GM19023 (cell line): Measurements from ENCODE around the gene ADAM12.
"Not testable (repeated sequence)": the region's sequence is repeated elsewhere in the genome, so short reads cannot be mapped to it uniquely, and the experiment has no call there.

Source experiments
- ATAC-seq: cut with Tn5 transposase; IDR thresholded peaks from one replicate; pipeline ENCODE4 v1.9.1; 2021; ENCODE audit warnings: mild to moderate bottlenecking, moderate library complexity; ENCODE audit not compliant: unreplicated experiment

ADAM12 gene

DNA sequence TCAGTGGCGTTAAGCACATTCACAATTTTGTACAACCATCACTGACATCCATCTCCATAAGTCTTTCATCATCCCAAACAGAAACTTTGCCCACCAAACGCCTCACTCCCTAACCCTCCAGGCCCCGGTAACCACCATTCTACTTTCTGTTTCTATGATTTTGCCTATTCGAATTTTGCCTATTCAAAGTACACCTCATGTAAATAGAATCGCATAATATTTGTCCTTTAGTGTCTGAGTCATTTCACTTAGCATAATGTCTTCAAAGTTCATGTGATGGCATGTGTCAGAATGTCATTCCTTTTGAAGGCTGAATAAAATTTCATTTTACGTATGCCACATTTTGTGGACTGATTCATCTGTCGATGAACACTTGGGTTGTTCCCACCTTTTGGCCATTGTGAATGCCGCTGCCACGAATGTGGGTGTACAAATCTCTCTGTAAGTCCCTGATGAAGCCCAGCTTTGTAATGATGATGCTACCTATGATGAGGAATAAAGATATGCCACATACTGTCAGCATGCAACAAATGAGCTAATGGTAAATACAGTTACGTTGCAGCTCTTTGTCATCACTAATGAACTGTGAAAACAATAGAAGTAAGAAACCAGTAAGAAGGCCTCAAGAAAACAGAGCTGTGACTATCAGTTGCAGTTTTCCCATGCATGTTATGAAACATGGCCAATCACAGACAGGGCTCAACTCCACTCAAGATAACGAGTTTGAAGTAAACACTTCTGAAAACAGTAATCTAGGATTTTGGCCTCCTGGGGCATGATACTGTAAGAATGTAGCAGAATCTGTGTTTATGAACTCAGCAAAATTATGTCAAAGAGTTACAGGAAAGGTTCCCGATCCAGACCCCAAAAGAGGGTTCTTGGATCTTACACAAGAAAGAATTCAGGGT is 120.0 kb downstream of the ADAM12 start:
- no peak for ATAC-seq

DNA sequence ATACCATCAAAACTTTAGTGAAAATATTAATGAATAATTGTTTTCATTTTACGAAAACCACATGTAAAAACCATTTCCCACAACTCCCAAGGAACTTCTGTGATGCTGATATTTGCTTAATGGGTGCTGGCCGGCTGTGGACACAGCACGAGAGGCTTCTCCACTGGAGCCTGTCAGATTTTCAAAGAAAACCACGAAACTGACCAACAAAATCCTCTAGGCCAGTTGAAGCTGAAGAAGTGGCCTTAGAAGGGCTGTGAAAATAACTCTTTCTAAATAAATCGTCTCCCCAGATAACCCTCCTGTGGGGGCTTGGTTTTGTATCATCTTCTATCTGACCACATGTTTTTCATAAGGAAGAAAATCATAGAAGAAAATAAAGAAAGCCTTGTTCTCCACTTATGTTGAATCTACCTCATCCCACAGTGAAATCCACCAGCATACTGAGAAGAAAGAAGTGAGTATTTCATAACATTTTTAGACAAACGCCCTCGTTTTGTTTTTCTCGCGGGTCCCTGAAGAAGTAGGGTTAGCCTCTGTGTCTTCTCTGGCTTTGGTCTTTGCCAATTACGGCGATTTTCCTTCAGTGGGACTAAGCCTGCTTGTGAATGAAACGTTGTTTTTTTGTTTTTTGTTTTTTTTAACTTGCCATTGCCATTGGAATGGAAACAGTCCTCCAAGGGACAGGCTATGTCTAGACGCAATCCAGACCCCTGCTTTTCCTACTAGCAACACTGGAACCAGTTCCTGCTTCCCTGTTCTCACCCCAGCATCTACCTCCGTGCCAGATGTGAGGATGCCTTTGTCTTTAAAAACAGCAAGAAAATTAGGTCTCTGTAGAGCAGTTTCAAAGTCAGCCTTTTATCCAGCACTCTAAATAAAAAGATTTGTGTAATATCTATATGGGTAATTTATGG is 123.9 kb downstream of the ADAM12 start:
- ATAC-seq = no peak

DNA sequence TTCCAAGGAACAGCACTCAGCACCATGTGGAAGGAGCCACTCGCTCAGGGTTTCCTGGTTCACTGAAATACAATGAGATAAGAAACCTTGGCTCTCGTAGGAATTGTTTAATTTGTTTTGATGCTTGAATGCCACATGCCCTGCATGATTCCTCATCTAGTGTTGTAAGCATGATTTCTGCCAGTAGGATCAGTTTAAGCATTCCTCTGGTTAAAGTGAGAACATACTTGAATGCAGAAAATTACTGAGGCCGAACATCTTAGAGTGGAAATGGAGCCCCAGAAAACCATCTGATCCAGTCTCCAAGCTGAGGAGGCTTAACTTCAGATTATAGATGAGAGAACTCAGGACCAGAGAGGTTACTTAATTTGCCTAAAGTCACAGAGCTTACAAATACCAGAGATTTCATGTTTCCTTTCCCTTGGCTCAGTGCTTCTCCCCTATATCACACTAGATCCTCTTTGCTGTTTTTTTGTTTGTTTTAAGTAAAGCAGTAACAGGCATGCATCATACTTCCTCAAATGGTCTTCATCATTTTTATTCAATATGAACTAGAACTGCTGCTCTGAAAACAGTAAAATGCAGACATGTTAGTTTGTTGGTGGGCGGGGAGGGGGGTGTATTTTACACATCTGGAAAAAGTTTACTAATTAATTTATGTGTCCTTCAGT is 125.1 kb downstream of the ADAM12 start:
- no peak for ATAC-seq

DNA sequence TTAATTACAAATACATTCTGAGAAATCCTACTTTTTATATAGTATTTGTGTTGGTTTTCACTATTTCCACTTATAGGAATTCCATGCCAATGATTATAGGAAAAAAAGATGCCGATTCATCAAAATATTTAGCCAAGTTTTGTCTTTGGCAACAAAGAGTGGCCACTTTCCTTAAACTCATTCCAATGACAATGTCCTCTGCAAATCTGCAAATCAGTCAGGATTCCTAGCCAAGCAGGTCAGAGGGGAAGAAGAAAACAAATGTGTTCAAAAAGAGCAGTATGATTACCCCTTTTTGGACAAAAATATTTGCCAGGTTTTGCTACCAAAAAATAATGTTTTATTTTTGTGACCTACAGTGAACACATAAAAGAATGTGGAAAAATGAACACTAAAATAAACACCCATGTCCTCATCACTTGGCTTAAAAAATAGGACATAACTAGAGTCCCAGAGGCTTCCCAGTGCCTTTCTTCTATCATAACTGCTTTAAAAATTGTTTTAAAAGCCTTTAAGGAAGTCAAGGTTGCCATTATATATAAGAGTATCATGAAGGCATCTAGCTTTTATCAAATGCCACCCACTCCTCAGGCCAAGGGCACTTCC is 125.9 kb downstream of the ADAM12 start:
- ATAC-seq = no peak

DNA sequence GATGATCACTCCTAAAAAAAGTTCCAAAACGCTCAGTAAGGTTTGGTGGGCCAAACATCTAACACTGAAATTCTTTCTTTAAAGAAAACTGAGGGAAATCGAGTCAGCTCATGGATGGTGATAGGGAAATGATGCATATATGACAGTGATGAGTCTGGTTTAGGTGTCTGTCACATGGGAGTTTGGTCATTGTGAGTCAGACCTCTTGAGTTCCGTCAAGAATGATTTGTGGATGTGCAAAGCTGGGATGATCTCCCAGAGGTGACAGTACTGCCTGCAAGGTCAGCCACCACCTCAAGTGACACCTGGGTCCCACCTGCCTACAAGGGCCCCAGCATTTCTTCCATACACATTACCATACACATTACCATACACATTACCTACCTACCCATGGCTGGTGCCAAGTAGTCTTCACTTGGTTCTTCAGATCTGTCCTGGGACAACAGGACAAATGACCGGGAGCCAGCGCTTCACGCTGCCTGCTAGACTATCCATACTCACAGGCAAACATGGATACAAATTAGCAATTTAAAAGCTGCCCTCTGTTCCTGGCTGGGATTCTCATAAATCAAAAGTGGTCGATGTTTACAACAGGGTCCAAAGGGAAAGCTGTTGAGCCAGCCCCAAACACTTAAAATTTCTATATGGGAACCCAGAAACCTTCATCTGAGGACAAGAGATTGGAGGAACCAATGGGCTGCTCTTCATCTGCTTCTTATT is 128.4 kb downstream of the ADAM12 start:
- ATAC-seq = no peak

DNA sequence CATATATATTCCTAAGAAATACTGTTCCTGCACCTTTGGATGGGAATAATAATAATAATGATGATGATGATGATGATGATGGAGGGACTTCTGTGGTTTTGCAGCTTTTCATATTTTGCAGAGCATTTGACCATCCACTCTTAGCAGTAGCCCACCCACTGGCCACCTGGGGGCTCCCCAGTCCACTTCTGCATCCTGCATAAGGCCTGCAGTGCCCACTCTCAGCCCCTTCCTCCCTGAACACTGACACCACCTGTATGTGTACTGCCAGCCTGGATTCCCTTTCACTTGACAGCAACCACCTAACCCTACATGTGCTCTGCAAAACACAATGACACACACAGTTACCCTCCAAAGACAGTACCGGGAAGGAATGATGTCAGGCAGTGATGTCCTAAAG is 131.4 kb downstream of the ADAM12 start:
- no peak for ATAC-seq

DNA sequence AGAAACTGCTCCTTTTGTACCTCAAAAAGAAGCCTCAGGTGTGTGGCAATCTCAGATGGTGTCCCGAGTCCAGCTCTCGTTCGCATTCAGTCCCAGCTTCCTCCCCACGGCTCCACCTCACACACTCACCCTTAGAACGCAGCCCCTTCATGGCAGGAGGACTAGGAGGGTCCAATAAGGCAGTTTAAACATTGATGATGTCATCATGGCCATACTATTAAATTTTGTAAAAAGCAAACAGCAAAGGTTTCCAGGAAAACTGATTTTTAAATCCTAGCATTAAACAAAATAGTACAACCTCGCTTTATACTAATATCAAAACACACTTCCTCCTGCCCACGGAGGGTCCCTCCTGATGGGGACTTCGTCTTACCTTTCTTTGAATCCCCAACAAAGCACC is 133.0 kb downstream of the ADAM12 start:
- no peak for ATAC-seq

DNA sequence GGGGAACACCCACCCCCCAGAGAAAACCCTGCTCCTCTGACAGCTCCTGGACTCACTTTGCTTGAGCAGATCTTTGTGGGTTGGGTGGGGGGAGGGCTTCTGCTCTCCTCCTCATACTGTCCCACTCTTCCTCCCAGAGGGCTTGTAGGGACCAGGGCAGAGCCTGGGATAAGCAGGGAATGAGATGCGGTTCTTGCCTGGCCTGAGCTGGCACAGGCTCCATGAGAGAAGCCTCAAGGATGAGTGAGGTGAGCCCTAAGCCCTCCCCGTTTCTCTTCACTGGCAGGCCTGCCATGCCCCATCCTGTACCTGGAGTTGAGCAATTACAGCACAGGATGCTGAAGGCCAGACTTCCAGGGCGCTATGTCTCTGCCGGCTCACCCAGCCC is 134.7 kb downstream of the ADAM12 start:
- no peak for ATAC-seq

DNA sequence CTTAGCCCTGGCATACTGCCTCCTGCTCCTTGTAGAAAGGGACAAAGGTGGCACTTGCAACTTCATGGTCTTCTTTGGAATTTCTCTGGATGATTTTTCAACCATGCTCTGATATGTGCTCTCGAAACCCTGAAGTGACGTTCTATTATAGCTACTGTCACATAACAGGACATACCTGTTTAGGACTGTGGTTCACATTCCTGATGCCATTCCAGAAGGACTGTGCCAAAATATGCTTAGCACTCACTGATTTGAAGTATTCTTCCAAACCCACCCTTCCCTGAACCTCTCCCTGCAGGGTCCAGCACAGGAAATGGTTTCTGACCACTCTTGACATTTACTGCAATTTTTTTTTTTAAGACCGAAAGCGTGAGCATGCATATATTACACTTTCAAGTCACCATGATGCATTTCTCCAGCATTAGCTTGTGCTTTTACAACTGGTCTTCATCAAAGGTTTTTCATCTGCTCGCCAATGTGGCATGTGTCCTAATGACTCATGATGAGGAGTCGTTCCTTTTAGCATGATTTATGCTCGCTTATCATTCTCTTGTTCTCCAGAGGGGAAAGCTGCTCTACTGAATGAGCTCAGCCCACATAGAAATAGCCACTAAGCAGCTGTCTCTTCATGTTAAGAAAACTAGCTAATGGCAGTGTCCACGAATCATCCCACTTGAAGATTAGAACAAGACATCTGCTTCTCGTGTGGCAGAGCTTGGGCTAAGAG is 135.2 kb downstream of the ADAM12 start:
- ATAC-seq = no peak

DNA sequence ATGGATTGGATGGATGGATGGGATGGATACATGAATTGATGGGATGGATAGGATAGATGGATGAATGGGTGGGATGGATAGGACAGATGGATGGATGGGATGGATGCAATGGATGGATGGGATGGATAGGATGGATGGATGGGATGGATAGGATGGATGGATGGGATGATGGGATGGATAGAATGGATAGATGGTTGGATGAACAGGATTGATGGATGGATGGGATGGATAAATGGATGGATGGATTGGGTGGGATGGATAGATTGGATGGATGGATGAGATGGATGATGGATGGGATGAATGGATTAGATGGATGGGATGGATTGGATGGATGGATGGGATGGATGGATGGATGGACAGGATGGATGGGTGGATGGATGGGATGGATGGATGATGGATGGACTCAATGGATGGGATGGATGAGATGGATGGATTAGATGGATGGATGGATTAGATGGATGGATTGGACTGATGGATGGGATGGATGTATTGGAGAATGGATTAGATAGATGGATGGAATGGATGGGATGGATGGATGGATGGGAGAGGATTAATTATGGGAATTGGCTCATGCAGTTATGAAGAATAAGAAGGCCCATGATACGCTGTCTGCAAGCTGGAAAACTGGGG is 136.4 kb downstream of the ADAM12 start:
- ATAC-seq = no peak

DNA sequence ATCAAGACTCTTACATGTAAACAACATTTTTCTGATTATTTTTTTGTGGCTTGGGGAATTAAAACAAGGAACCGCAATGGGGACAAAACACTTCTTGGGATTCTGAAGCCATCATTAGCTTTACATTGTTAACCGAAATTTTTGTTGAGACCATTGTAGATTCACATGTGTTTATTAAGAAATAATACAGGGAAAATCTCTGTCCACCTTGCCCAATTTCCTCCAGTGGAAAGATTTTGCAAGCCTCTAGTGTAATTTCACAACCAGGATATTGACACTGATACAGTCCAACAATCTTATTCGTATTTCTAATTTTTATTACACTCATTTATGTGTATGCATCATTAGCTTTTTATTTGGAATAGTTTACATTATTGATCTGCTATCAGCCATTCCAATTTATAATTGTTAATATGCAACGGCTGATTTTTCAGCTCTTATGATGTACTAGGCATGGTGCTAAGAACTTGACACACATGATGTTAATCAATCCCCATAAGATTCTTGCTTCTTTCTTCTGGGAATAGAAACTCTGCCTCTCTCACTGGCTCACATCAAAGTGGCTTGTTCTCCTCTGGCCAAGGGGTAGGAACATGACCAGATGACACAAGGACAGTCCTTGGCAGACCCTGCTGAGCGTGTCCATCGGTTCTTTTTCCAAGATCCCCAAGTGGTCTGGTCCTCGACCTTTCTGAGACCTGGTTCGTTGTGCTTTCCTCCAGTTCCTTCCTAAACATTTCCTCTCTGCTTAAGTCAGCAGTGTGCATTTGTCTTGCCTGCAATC is 137.6 kb downstream of the ADAM12 start:
- ATAC-seq = no peak

DNA sequence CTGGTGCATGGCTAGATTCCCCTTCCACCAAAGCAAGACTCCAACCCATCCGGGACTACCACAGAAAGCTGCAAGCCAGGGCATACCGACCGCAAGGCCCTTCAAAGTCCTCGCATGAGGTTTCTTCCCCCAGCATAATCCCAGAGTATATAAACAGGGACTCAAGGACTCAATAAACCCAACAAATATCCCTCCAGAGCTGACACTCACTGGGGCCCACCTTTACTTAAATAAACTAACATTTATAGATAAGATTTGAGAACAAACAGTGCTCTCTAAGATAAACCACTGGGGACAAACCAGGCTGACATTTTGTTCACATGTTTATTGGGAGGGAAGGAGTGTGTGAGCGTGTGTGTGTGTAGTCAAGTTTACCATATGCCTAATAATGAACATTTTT is 138.2 kb downstream of the ADAM12 start:
- no peak for ATAC-seq

DNA sequence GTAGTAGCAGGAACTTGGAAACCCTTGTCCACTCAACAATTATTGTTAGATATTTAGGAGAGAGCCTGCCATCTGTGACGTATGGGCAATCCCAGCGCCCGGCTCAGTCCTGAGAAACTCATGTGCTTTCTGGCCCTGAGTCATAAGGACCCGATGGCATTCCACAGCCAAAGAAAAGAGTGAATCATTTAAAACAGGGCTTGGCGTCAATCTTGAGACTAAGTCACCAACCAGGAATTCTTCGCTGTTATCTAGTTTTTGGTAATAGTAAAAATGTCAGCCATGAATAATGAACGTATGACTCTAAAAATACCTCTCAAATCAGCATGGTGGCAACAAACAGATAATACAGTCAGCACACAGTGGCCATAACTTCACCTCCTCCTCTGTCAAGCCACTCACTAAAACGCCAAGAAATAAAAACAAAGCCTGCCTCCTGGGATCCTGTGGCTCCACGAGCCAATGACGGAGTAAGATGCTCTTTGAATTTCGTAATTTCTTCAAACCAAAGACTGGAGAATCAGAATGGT is 140.8 kb downstream of the ADAM12 start:
- no peak for ATAC-seq

DNA sequence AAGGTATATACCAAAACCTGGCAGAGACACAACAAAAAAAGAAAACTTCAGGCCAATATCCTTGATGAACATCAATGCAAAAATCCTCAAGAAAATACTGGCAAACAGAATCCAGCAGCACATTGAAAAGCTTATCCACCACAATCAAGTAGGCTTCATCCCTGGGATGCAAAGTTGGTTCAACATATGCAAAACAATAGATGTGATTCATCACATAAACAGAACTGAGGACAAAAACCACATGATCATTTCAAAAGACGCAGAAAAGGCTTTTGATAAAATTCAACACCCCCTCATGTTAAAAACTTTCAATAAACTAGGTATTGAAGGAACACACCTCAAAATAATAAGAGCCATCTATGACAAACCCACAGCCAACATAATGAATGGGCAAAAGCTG is 141.9 kb downstream of the ADAM12 start:
- not testable (repeated sequence) for ATAC-seq

DNA sequence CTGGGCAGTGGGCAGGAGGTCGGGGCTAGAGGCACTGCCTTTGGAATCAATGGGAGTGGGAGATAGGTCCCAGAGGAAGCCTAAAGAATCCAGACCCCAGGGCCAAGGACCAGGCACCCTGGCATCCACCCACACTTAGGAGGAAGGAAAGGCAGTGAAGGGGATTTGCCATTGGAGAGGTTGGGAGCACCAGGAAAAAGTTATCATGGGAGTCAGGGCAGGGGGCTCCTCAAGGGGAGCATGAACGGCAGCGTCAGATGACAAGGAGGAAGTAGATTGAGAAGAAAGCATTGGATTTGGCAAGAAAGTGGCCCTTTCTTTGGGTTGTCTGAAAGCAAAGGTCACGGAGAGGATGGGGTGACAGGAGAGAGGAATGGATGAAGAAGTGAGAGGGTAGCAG is 142.8 kb downstream of the ADAM12 start:
- no peak for ATAC-seq

DNA sequence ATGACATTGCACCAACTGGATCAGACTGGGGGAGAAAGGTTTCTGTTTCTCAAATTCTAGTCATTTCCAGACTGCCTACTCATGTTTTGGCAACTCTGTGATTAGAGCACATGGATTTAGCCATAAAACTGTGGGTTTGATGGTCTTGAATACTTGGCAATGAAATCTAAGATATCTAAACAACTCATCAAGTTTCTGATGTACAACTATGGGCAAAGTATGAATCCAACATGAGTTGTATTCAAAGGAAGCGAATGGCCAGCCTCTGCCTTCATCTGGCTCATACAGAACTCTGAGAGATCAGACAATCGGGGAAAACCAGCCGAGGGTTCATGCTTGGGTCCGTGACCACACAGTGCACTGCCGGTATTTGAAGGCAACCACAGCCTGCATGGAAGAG is 144.3 kb downstream of the ADAM12 start:
- no peak for ATAC-seq

DNA sequence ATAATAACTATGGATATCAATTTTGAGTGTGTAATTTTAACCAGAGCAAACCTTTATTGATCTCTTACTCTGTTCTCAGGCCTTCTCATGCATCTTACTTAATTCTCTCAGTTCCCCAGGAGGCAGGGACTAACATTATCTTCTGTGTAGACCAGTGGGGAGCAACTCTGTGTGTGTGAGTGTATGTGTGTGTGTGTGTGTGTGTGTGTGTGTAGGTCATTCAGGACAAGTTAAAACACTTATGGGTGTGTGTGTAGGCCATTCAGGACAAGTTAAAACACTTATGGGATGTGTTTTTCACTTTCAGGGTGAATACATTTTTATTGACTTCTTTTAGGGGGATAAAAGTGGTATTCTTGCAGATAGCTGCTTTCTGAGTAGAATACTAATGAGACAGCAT is 145.0 kb downstream of the ADAM12 start:
- no peak for ATAC-seq
